Frontal cortex (tissue), 4 donors: ENCODE measurements around the gene AMY1C. TPM values are rescaled to one million over a fixed set of nuclear protein-coding genes. Genes with fewer than 3 reads are reported as not detected.
A peak's percentile ranks its signal among the peaks of the same experiment; 100 is the strongest.
"Not testable (repeated sequence)": the region's sequence is repeated elsewhere in the genome, so short reads cannot be mapped to it uniquely, and the experiment has no call there.

ENCODE experiments used
- DNase-seq, 2 donors: peaks; one replicate each; pipeline ENCODE4 v3.0.0; 2012; ENCODE audit warnings: low spot score in 2 of 2
- FAIRE-seq: peaks from 2 replicates; lab custom pipeline; 2012; peaks lifted over from hg19 to GRCh38; lab: Jason Lieb, UNC
- total RNA-seq: library from RNA; depleted of rRNA; stranded (reverse); fragments of >200 nt; gene quantifications from one replicate; pipeline ENCODE4 v1.2.3, GENCODE V29; 2014
- donor health status: control.
- donor health status: control.
- donor health status: control.

AMY1C gene
- total RNA-seq, result not detected

DNA sequence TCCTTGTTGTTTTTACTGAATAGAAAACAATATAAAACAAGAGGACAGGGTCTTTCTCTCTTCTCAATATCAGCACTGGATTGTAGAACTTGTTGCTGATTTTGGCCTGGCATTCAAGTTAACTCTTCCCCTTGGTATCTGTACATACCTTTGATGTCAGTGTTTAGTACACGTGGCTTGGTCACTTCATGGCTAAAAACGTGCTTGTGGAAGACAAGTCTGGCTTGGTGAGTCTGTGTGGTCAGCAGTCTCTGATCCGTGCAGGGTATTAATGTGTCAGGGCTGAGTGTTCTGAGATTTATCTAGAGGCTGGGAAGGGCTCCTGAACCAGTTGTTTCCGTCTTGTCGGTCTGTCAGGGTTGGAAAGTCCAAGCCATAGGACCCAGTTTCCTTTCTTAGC is at the start of gene AMY1C:
AMY1C (plus strand) TSS at position 301 of the 400 bp plus-strand sequence. CDS start 572 bp downstream, outside the sequence.
- FAIRE-seq, DNase-seq: not testable (repeated sequence)

DNA sequence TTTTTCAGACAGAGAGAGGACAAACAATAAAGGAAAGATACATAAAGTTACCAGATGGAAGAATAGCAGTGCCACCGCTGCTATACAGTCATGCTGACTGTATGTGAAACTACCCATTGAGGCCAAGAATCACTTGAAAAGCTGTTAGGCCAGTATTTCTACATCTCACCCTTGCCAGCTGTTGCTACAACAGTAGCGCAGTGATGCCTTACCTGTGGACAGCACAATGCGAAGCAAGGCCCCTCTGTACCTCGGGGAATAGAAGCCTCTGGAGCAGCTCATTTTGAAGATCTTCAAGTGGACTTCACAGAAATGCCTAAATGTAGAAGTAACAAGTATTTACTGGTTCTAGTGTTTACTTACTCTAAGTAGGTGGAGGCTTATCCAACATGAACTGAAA is 49.0 kb upstream of the AMY1C start:
- DNase-seq, FAIRE-seq: not testable (repeated sequence)

DNA sequence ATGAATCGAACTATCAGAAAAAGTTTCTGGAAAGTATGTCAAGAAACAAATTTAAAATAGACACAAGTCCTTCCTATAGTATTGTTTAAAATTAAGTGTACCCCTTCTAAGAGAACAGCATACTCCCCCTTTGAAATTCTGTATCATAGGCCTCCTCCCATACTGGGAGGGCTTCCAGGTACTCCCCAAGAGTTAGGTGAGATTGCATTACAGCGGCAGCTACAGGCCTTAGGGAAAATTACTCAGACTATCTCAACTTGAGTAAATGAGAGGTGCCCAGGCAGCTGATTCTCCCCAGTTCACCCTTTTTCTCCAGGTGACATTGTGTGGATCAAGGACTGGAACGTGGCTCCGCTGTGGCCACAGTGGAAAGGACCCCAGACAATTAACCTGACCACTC is 48.4 kb upstream of the AMY1C start:
- DNase-seq, FAIRE-seq: not testable (repeated sequence)

DNA sequence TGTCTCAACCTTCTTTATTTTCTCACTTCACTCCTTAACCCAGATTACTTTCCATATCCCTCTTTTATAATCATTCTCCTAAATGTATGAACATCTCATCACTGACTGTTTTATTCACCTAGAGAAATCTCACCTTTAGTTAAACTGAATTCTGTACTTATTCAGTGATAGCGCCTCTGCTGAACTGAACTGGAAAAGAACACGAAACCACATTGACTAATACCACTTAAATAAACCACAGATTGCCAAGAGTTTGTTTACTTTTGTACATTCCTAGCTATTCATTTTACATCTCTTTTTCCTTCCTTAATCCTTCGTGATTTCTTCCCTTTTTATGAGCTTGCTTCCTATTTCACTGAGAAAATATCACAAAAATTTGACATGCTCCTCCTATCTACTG is 42.0 kb upstream of the AMY1C start:
- not testable (repeated sequence) for FAIRE-seq, DNase-seq

DNA sequence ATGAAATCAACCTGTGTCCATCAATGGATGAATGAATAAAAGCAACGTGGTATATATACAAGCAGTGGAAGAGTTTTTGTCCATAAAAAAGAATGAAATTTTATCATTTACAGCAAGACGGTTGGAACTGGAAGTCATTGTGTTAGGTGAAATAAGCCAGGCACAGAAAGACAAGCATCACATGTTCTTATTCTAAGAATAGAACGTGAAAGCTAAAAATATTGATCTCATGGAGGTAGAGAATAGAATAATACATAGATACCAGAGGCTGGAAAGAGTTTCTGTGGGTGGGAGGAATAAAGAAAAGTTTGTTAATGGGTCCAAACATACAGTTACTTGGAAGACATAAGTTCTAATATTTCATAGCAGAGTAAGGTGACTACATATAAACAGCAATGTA is 39.3 kb upstream of the AMY1C start:
- not testable (repeated sequence) for FAIRE-seq, DNase-seq

- DNase-seq, FAIRE-seq: not testable (repeated sequence)
Observed at GRCh38 chr1:103717404-103717803, 32.3 kb upstream of the AMY1C start.

DNA sequence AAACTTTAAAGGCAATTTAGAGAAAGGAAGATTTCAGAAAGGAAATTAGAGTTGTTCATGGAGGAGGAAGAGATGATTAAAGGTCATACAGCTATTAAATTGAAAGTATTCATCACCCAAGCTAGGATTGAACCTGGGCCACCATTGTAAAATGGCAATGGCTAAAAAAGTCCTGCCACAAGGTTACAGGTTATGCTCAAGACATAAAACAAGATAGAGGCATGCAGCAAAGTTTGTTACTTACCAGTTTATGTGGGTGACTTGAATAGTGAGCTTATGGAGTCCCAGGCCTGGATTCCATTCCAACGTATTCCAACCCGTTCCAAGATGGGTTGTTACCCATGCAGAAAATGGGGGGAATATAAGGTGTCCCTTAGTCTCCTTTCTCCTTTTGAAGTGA is 28.2 kb upstream of the AMY1C start:
- not testable (repeated sequence) for DNase-seq, FAIRE-seq

- FAIRE-seq, result peak; percentile 39
- DNase-seq, result not testable (repeated sequence)
Observed at GRCh38 chr1:103735334-103735733, 14.4 kb upstream of the AMY1C start.

DNA sequence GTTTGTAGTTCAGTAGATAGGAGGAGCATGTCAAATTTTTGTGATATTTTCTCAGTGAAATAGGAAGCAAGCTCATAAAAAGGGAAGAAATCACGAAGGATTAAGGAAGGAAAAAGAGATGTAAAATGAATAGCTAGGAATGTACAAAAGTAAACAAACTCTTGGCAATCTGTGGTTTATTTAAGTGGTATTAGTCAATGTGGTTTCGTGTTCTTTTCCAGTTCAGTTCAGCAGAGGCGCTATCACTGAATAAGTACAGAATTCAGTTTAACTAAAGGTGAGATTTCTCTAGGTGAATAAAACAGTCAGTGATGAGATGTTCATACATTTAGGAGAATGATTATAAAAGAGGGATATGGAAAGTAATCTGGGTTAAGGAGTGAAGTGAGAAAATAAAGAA is 11.7 kb upstream of the AMY1C start:
- peak; percentile 57 for FAIRE-seq
- DNase-seq, result not testable (repeated sequence)

GRCh38 chr1:103744449-103744848 is 5.2 kb upstream of the AMY1C start:
- not testable (repeated sequence) for DNase-seq, FAIRE-seq

GRCh38 chr1:103745040-103745439 is 4.7 kb upstream of the AMY1C start:
- not testable (repeated sequence) for FAIRE-seq, DNase-seq

- FAIRE-seq, result not testable (repeated sequence)
Observed at GRCh38 chr1:103748273-103748672, 1.4 kb upstream of the AMY1C start.

GRCh38 chr1:103761896-103762295 is 12.2 kb downstream of the AMY1C start:
- DNase-seq (no peak), FAIRE-seq (no peak)

More at GRCh38 chr1:103748273-103748672, 1.4 kb upstream of the AMY1C start:
- not testable (repeated sequence) for DNase-seq

GRCh38 chr1:103779932-103780331 is 30.2 kb downstream of the AMY1C start:
- no peak for DNase-seq
- no peak for FAIRE-seq

DNA sequence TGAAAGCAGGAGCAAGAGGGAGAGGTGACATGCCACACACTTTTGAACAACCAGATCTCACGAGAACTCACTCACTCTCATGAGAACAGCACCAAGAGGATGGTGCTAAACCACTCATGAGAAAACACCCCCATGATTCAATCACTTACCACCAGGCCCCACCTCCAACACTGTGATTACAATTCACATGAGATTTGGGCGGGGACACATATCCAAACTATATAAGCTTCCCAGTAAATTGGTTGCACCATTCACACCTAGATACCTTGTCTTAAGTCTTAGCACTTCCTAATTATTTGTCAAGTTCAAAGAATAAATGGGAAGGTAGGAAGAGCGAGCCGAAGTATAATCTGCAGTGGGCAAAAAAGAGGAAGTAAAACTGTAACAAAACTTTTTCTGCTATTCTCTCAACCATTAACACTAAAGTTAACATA is 34.3 kb downstream of the AMY1C start:
- DNase-seq, result no peak
- FAIRE-seq, result no peak

- FAIRE-seq, result peak; percentile 15
- no peak for DNase-seq
Observed at GRCh38 chr1:103788377-103788776, 38.7 kb downstream of the AMY1C start.

DNA sequence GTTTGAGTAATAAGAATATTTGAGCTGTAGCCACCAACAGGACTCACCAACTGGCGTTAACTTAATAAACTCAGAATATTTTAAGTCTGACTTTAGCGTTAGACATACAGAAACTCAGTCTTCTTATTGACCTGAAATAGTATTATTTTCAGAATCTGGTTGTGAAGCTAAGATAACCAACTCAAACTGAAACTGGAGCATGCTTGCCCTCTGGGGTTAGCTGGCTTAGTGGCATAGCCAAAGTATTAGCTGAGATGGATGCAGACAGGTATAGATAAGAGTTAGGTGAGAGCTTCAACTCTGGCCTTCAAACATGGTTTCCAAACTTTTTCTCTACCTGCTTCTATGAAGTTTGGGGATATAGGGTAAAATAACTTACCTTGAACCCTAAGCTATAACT is 40.5 kb downstream of the AMY1C start:
- FAIRE-seq (no peak), DNase-seq (no peak)

Other genes starting within 250 kb of the AMY1C start
- gene RNPC3, start 224.2 kb upstream of the AMY1C start, total RNA-seq, result 16.7 TPM
- 146 TPM for gene AMY2B, start 178.3 kb upstream of the AMY1C start, total RNA-seq
- not detected for gene AMY2A, start 132.5 kb upstream of the AMY1C start, total RNA-seq
- gene AMY1A, start 94.1 kb upstream of the AMY1C start, total RNA-seq, result not detected
- not detected for gene AMY1B, start 53.7 kb upstream of the AMY1C start, total RNA-seq